ENCODE results near the gene STYX.

DNA sequence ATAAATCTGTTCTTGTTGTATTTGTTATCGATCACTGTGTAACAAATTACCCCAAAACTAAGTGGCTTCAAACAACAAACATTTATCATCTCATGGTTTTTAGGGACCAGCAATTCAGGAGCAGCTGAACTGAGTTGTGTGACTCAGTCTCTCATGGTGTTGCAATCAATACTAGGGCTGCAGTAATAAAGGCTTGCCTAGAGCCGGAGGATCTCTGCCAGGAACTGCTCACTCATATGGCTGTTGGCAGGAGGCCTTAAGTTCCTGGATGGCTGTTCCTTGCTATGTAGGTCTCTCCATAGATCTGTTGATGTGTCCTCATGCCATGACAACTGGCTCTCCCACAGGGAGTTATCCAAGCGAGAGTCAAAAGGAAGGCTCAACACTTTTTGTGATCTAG is 26.7 kb upstream of the STYX start:
- TF ChIP-seq, protein P1, sequence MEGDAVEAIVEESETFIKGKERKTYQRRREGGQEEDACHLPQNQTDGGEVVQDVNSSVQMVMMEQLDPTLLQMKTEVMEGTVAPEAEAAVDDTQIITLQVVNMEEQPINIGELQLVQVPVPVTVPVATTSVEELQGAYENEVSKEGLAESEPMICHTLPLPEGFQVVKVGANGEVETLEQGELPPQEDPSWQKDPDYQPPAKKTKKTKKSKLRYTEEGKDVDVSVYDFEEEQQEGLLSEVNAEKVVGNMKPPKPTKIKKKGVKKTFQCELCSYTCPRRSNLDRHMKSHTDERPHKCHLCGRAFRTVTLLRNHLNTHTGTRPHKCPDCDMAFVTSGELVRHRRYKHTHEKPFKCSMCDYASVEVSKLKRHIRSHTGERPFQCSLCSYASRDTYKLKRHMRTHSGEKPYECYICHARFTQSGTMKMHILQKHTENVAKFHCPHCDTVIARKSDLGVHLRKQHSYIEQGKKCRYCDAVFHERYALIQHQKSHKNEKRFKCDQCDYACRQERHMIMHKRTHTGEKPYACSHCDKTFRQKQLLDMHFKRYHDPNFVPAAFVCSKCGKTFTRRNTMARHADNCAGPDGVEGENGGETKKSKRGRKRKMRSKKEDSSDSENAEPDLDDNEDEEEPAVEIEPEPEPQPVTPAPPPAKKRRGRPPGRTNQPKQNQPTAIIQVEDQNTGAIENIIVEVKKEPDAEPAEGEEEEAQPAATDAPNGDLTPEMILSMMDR (IDR thresholded peaks at IDR 0.05; ENCODE audit: borderline replicate concordance, extremely low read depth, low read length, poor library complexity, severe bottlenecking) = no peak
- no peak for TF ChIP-seq EZH2 (IDR thresholded peaks at IDR 0.05; ENCODE audit: borderline replicate concordance, low read depth, low read length, severe bottlenecking)
